Endothelial cell of umbilical vein (primary cell): ENCODE results near the gene KTN1. TPM values are rescaled to one million over a fixed set of nuclear protein-coding genes. Genes with fewer than 3 reads are reported as not detected.

Experiments used
- BruUV-seq: library from RNA; stranded (reverse); fragments of 400-500 nt; replicated peaks from 2 replicates; lab custom pipeline; 2021; lab: Mats Ljungman, UMichigan
- CTCF ChIA-PET: fragments of 300-600, 350-600 bp; sonication (Branson Sonifier 250); formaldehyde crosslinking; loops from one replicate; lab custom pipeline; 2021; ENCODE audit warnings: antibody characterized with exemption, inconsistent platforms; lab: Charles Lee
- POLR2A ChIA-PET: fragments of 300-600, 350-600 bp; sonication (Branson Sonifier 250); formaldehyde crosslinking; loops from one replicate; lab custom pipeline; 2021; ENCODE audit warnings: antibody characterized with exemption, inconsistent platforms; lab: Charles Lee
- DNase-seq: peaks from one replicate; pipeline ENCODE4 v3.0.0-alpha.2; 2011; ENCODE audit warnings: low read depth, low spot score
- FAIRE-seq: peaks from 2 replicates; lab custom pipeline; 2011; peaks lifted over from hg19 to GRCh38; lab: Jason Lieb, UNC
- H2AFZ ChIP-seq: 2 replicates; pipeline ENCODE4 v1.6.0; 2012; ENCODE audit warnings: low read depth, low read length, control low read depth, inconsistent platforms
- H3K27ac ChIP-seq: 2 replicates; pipeline ENCODE4 v1.5.1; 2011; ENCODE audit warnings: low read depth, mild to moderate bottlenecking, control low read depth, low read length, moderate library complexity; ENCODE audit not compliant: insufficient read depth
- H3K27me3 ChIP-seq, 2 experiments: 2 replicates each; pipeline versions ENCODE4 v1.6.0 to v1.6.1; 2011; ENCODE audit warnings: low read length in 2 of 2, mixed read lengths in 1 of 2; ENCODE audit not compliant: control insufficient read depth in 2 of 2, insufficient read depth in 2 of 2
- H3K36me3 ChIP-seq, 2 experiments: 2 replicates in 1 of 2; 3 replicates in 1 of 2; pipeline ENCODE4 v1.5.1; 2011; ENCODE audit warnings: low read length in 2 of 2, mild to moderate bottlenecking in 1 of 2, moderate library complexity in 1 of 2; ENCODE audit not compliant: control insufficient read depth in 2 of 2, insufficient read depth in 2 of 2; ENCODE audit errors: extremely low read depth in 1 of 2
- H3K4me1 ChIP-seq: 3 replicates; pipeline ENCODE4 v1.5.1; 2011; ENCODE audit warnings: mild to moderate bottlenecking, low read length; ENCODE audit not compliant: control insufficient read depth, insufficient read depth; ENCODE audit errors: extremely low read depth
- H3K4me2 ChIP-seq: 2 replicates; pipeline ENCODE4 v1.6.1; 2011; ENCODE audit warnings: low read length, control low read depth, mixed read lengths; ENCODE audit not compliant: insufficient read depth
- H3K4me3 ChIP-seq, 3 experiments: fragments of 200-600 bp in 1 of 3; sonication (generic), shearing (Covaris generic) in 1 of 3; replicated peaks in 1 of 3; 2 replicates each; pipeline ENCODE4 v1.5.1; 2011 to 2016; ENCODE audit warnings: control low read depth in 3 of 3, low read length in 3 of 3, mild to moderate bottlenecking in 2 of 3, inconsistent platforms in 1 of 3, low read depth in 1 of 3, moderate library complexity in 1 of 3; ENCODE audit not compliant: insufficient read depth in 1 of 3
- H3K79me2 ChIP-seq: 2 replicates; pipeline ENCODE4 v1.6.0; 2012; ENCODE audit warnings: low read length, inconsistent platforms; ENCODE audit not compliant: control insufficient read depth, insufficient read depth
- H3K9ac ChIP-seq: replicated peaks from 2 replicates; pipeline ENCODE3; 2011; ENCODE audit warnings: low read length, control low read depth; ENCODE audit not compliant: insufficient read depth; ENCODE audit errors: extremely low read depth
- H3K9me1 ChIP-seq: replicated peaks from 3 replicates; pipeline ENCODE4 v1.6.0; 2011; ENCODE audit warnings: mild to moderate bottlenecking, low read length; ENCODE audit not compliant: control insufficient read depth, insufficient read depth; ENCODE audit errors: extremely low read depth
- H3K9me3 ChIP-seq: replicated peaks from 2 replicates; pipeline ENCODE4 v1.5.1; 2012; ENCODE audit warnings: low read length, inconsistent platforms; ENCODE audit not compliant: control insufficient read depth, insufficient read depth
- H4K20me1 ChIP-seq: replicated peaks from 2 replicates; pipeline ENCODE3; 2011; ENCODE audit warnings: mild to moderate bottlenecking, low read length; ENCODE audit not compliant: control insufficient read depth, insufficient read depth; ENCODE audit errors: extremely low read depth
- EZH2 ChIP-seq: IDR thresholded peaks from 2 replicates; pipeline ENCODE4 v1.6.1; 2012; ENCODE audit warnings: borderline replicate concordance, low read depth, mild to moderate bottlenecking, moderate library complexity, low read length, inconsistent platforms; ENCODE audit not compliant: severe bottlenecking
- JUN ChIP-seq: IDR thresholded peaks from 2 replicates; pipeline ENCODE4 v1.6.1; 2011; ENCODE audit warnings: borderline replicate concordance, low read depth; ENCODE audit not compliant: insufficient read length, insufficient read depth
- dilution Hi-C: fragments of 300-500 bp; cut with MboI; formaldehyde crosslinking; loops from one replicate; pipeline ENCODE4 v1.15.0; 2019; ENCODE audit warnings: low sequenced_read_pairs; ENCODE audit not compliant: extremely low pct_ligation_motif_present
- intact Hi-C: fragments of 100-400 bp; cut with micrococcal nuclease; formaldehyde crosslinking; loops from one replicate; pipeline ENCODE4 v1.10.0; 2022
- polyA plus RNA-seq, 4 experiments: library from polyadenylated mRNA; depleted of rRNA in 3 of 4; stranded (reverse) in 3 of 4; unstranded in 1 of 4; fragments of >200 nt; gene quantifications; 2 replicates each; pipeline versions ENCODE4 v1.2.1 to v1.2.3, GENCODE V29; 2011 to 2012; ENCODE audit warnings: missing spikeins in 1 of 4
- total RNA-seq: library from RNA; stranded (reverse); gene quantifications from 2 replicates; pipeline ENCODE4 v1.2.3, GENCODE V29; 2021
- TF ChIP-seq, protein P1 (sequence below), 2 donors: IDR thresholded peaks; 1 replicate in 1 of 2; 2 replicates in 1 of 2; pipeline ENCODE4 v1.5.1; 2011; ENCODE audit warnings: low read length in 2 of 2, mild to moderate bottlenecking in 2 of 2, moderate library complexity in 2 of 2, control low read depth in 1 of 2, inconsistent platforms in 1 of 2, low read depth in 1 of 2; ENCODE audit not compliant: insufficient read depth in 1 of 2; ENCODE audit errors: extremely low read depth in 1 of 2

The KTN1 gene
- total and polyA plus RNA-seq, 2 donors (not counting 3 experiments of a cell fraction or from before 2014, with no cell fraction given) = 33.2 to 148 TPM

DNA sequence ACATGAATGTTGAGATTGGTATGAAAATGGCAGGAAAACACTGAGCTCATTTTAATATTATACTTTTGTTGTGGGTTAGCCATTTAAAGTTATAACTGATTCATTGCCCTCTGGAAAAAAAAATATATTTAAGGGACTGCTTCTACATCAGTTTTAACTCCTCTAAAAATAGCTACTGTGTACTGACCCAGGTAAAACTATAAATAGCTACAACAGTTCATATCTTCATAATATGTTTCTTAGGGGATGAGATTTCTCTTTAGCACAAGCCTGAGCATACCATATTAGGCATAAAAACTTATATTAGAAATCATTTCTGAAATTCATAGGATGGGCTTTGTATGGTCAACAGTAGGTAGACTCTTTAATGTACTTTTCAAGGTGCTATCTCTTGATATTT is 81.0 kb downstream of the KTN1 start:
- CTCF ChIA-PET = interaction anchor here (1.1 to 3.1 kb wide), 13 partner anchors 9 to 813 kb away, joined by 3 to 18 read pairs (median 5); partner anchors contain the start of gene TBPL2
- dilution Hi-C loops (no loop called here), intact Hi-C loops (loop anchor here (5.0 kb wide), 1 partner anchor 214 kb away; no protein-coding TSS in a partner anchor)
- TF ChIP-seq JUN = no peak
- POLR2A ChIA-PET = interaction anchor here (0.5 kb wide), 1 partner anchor 226 kb away, joined by 4 read pairs; no protein-coding TSS in a partner anchor
- no peaks in the 10 kb centered on the region for H3K4me1 ChIP-seq
- H3K27me3 ChIP-seq = no peaks in the 10 kb centered on the region
- FAIRE-seq = no peak
- H3K79me2 ChIP-seq = no peaks in the 10 kb centered on the region
- H3K36me3 ChIP-seq = peaks cover 2 to 11% of the 10 kb centered on the region in 2 experiments
- no peak for DNase-seq
- H3K27ac ChIP-seq = no peak overlapping the region
- H2AFZ ChIP-seq = no peak overlapping the region
- no peak overlapping the region for H3K4me2 ChIP-seq
- no peak overlapping the region for H3K9ac ChIP-seq
- BruUV-seq = no TSS peak
- H3K9me1 ChIP-seq = no peaks in the 10 kb centered on the region
- no peaks in the 10 kb centered on the region for H4K20me1 ChIP-seq
- H3K4me3 ChIP-seq = no peak overlapping the region
- no peaks in the 10 kb centered on the region for H3K9me3 ChIP-seq

DNA sequence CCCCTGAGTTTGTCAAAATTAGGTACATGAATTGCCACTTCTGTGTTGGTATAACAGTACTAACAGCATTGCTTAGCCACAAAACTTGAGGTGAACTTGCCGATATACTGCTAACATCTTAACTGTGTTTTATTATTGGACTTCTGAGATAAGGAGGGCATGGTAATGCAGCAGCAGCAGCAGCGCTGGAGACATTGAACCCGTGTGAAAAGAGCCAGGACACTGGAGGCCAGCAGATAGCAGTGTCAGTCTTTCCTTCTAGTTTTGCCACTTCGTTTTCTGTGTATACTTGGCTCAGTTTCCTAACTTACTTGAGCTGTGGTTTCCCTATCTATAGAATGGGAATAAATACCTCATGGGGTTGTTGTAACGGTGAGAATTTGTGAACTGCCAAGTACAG is 82.7 kb downstream of the KTN1 start:
- FAIRE-seq (no peak), DNase-seq (no peak)
- Histone ChIP-seq H3K79me2 (no peaks in the 10 kb centered on the region), H4K20me1 (no peaks in the 10 kb centered on the region), H3K4me2 (no peak overlapping the region), H3K36me3 (peaks cover 2 to 11% of the 10 kb centered on the region in 2 experiments), H3K27ac (no peak overlapping the region), H3K27me3 (no peaks in the 10 kb centered on the region), H3K4me1 (no peaks in the 10 kb centered on the region), H2AFZ (no peak overlapping the region), H3K4me3 (no peak overlapping the region), H3K9me1 (no peaks in the 10 kb centered on the region), H3K9ac (no peak overlapping the region), H3K9me3 (no peaks in the 10 kb centered on the region)
- intact Hi-C loops = loop anchor here (5.0 kb wide), 1 partner anchor 215 kb away; no protein-coding TSS in a partner anchor
- dilution Hi-C loops = no loop called here
- TF ChIP-seq, protein P1, sequence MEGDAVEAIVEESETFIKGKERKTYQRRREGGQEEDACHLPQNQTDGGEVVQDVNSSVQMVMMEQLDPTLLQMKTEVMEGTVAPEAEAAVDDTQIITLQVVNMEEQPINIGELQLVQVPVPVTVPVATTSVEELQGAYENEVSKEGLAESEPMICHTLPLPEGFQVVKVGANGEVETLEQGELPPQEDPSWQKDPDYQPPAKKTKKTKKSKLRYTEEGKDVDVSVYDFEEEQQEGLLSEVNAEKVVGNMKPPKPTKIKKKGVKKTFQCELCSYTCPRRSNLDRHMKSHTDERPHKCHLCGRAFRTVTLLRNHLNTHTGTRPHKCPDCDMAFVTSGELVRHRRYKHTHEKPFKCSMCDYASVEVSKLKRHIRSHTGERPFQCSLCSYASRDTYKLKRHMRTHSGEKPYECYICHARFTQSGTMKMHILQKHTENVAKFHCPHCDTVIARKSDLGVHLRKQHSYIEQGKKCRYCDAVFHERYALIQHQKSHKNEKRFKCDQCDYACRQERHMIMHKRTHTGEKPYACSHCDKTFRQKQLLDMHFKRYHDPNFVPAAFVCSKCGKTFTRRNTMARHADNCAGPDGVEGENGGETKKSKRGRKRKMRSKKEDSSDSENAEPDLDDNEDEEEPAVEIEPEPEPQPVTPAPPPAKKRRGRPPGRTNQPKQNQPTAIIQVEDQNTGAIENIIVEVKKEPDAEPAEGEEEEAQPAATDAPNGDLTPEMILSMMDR (IDR thresholded peaks at IDR 0.05; ENCODE audit: extremely low read depth in 1 of 2, insufficient read depth in 1 of 2, low read depth in 1 of 2, low read length in 2 of 2) = no peak
- no peak for TF ChIP-seq EZH2
- ChIA-PET POLR2A (no interaction called here), CTCF (interaction anchor here (3.5 kb wide), 1 partner anchor 216 kb away, joined by 17 read pairs; no protein-coding TSS in a partner anchor)
- no TSS peak for BruUV-seq
